Endothelial cell of umbilical vein (primary cell): Measurements from ENCODE around the gene XPNPEP1. TPM values are rescaled to one million over a fixed set of nuclear protein-coding genes. Genes with fewer than 3 reads are reported as not detected.

ENCODE experiments used
- BruUV-seq: library from RNA; stranded (reverse); fragments of 400-500 nt; replicated peaks from 2 replicates; lab custom pipeline; 2021; lab: Mats Ljungman, UMichigan
- CTCF ChIA-PET: fragments of 300-600, 350-600 bp; sonication (Branson Sonifier 250); formaldehyde crosslinking; loops from one replicate; lab custom pipeline; 2021; ENCODE audit warnings: antibody characterized with exemption, inconsistent platforms; lab: Charles Lee
- POLR2A ChIA-PET: fragments of 300-600, 350-600 bp; sonication (Branson Sonifier 250); formaldehyde crosslinking; loops from one replicate; lab custom pipeline; 2021; ENCODE audit warnings: antibody characterized with exemption, inconsistent platforms; lab: Charles Lee
- DNase-seq: peaks from one replicate; pipeline ENCODE4 v3.0.0-alpha.2; 2011; ENCODE audit warnings: low read depth, low spot score
- FAIRE-seq: peaks from 2 replicates; lab custom pipeline; 2011; peaks lifted over from hg19 to GRCh38; lab: Jason Lieb, UNC
- H2AFZ ChIP-seq: 2 replicates; pipeline ENCODE4 v1.6.0; 2012; ENCODE audit warnings: low read depth, low read length, control low read depth, inconsistent platforms
- H3K27ac ChIP-seq: 2 replicates; pipeline ENCODE4 v1.5.1; 2011; ENCODE audit warnings: low read depth, mild to moderate bottlenecking, control low read depth, low read length, moderate library complexity; ENCODE audit not compliant: insufficient read depth
- H3K27me3 ChIP-seq, 2 experiments: 2 replicates each; pipeline versions ENCODE4 v1.6.0 to v1.6.1; 2011; ENCODE audit warnings: low read length in 2 of 2, mixed read lengths in 1 of 2; ENCODE audit not compliant: control insufficient read depth in 2 of 2, insufficient read depth in 2 of 2
- H3K36me3 ChIP-seq, 2 experiments: 2 replicates in 1 of 2; 3 replicates in 1 of 2; pipeline ENCODE4 v1.5.1; 2011; ENCODE audit warnings: low read length in 2 of 2, mild to moderate bottlenecking in 1 of 2, moderate library complexity in 1 of 2; ENCODE audit not compliant: control insufficient read depth in 2 of 2, insufficient read depth in 2 of 2; ENCODE audit errors: extremely low read depth in 1 of 2
- H3K4me1 ChIP-seq: 3 replicates; pipeline ENCODE4 v1.5.1; 2011; ENCODE audit warnings: mild to moderate bottlenecking, low read length; ENCODE audit not compliant: control insufficient read depth, insufficient read depth; ENCODE audit errors: extremely low read depth
- H3K4me2 ChIP-seq: 2 replicates; pipeline ENCODE4 v1.6.1; 2011; ENCODE audit warnings: low read length, control low read depth, mixed read lengths; ENCODE audit not compliant: insufficient read depth
- H3K4me3 ChIP-seq, 3 experiments: fragments of 200-600 bp in 1 of 3; sonication (generic), shearing (Covaris generic) in 1 of 3; replicated peaks in 1 of 3; 2 replicates each; pipeline ENCODE4 v1.5.1; 2011 to 2016; ENCODE audit warnings: control low read depth in 3 of 3, low read length in 3 of 3, mild to moderate bottlenecking in 2 of 3, inconsistent platforms in 1 of 3, low read depth in 1 of 3, moderate library complexity in 1 of 3; ENCODE audit not compliant: insufficient read depth in 1 of 3
- H3K79me2 ChIP-seq: 2 replicates; pipeline ENCODE4 v1.6.0; 2012; ENCODE audit warnings: low read length, inconsistent platforms; ENCODE audit not compliant: control insufficient read depth, insufficient read depth
- H3K9ac ChIP-seq: replicated peaks from 2 replicates; pipeline ENCODE3; 2011; ENCODE audit warnings: low read length, control low read depth; ENCODE audit not compliant: insufficient read depth; ENCODE audit errors: extremely low read depth
- H3K9me1 ChIP-seq: replicated peaks from 3 replicates; pipeline ENCODE4 v1.6.0; 2011; ENCODE audit warnings: mild to moderate bottlenecking, low read length; ENCODE audit not compliant: control insufficient read depth, insufficient read depth; ENCODE audit errors: extremely low read depth
- H3K9me3 ChIP-seq: replicated peaks from 2 replicates; pipeline ENCODE4 v1.5.1; 2012; ENCODE audit warnings: low read length, inconsistent platforms; ENCODE audit not compliant: control insufficient read depth, insufficient read depth
- H4K20me1 ChIP-seq: replicated peaks from 2 replicates; pipeline ENCODE3; 2011; ENCODE audit warnings: mild to moderate bottlenecking, low read length; ENCODE audit not compliant: control insufficient read depth, insufficient read depth; ENCODE audit errors: extremely low read depth
- EZH2 ChIP-seq: IDR thresholded peaks from 2 replicates; pipeline ENCODE4 v1.6.1; 2012; ENCODE audit warnings: borderline replicate concordance, low read depth, mild to moderate bottlenecking, moderate library complexity, low read length, inconsistent platforms; ENCODE audit not compliant: severe bottlenecking
- FOS ChIP-seq: IDR thresholded peaks from 2 replicates; pipeline ENCODE4 v1.6.1; 2011; ENCODE audit warnings: mild to moderate bottlenecking, low read length, moderate library complexity, borderline replicate concordance; ENCODE audit not compliant: insufficient read depth
- GATA2 ChIP-seq: IDR thresholded peaks from 2 replicates; pipeline ENCODE4 v1.7.0; 2011; ENCODE audit warnings: low read depth, mild to moderate bottlenecking, moderate library complexity, mixed read lengths, low read length; ENCODE audit not compliant: insufficient read length, insufficient read depth
- JUN ChIP-seq: IDR thresholded peaks from 2 replicates; pipeline ENCODE4 v1.6.1; 2011; ENCODE audit warnings: borderline replicate concordance, low read depth; ENCODE audit not compliant: insufficient read length, insufficient read depth
- MYC ChIP-seq: IDR thresholded peaks from one replicate; pipeline ENCODE4 v1.6.1; 2011; ENCODE audit warnings: mild to moderate bottlenecking, low read depth, low read length
- POLR2A ChIP-seq: IDR thresholded peaks from 2 replicates; pipeline ENCODE4 v1.6.1; 2012; ENCODE audit warnings: low read depth, mild to moderate bottlenecking, control low read depth, low read length
- POLR2AphosphoS5 ChIP-seq: IDR thresholded peaks from 2 replicates; pipeline ENCODE4 v1.6.1; 2012; ENCODE audit warnings: low read depth, mild to moderate bottlenecking, control low read depth, low read length, moderate library complexity; ENCODE audit not compliant: insufficient read depth
- dilution Hi-C: fragments of 300-500 bp; cut with MboI; formaldehyde crosslinking; loops from one replicate; pipeline ENCODE4 v1.15.0; 2019; ENCODE audit warnings: low sequenced_read_pairs; ENCODE audit not compliant: extremely low pct_ligation_motif_present
- intact Hi-C: fragments of 100-400 bp; cut with micrococcal nuclease; formaldehyde crosslinking; loops from one replicate; pipeline ENCODE4 v1.10.0; 2022
- polyA plus RNA-seq, 4 experiments: library from polyadenylated mRNA; depleted of rRNA in 3 of 4; stranded (reverse) in 3 of 4; unstranded in 1 of 4; fragments of >200 nt; gene quantifications; 2 replicates each; pipeline versions ENCODE4 v1.2.1 to v1.2.3, GENCODE V29; 2011 to 2012; ENCODE audit warnings: missing spikeins in 1 of 4
- total RNA-seq: library from RNA; stranded (reverse); gene quantifications from 2 replicates; pipeline ENCODE4 v1.2.3, GENCODE V29; 2021
- TF ChIP-seq, protein P1 (sequence below): IDR thresholded peaks from 2 replicates; pipeline ENCODE4 v1.6.1; 2011; ENCODE audit not compliant: insufficient read depth, insufficient read length
- TF ChIP-seq, protein P2 (sequence below), 2 donors: IDR thresholded peaks; 1 replicate in 1 of 2; 2 replicates in 1 of 2; pipeline ENCODE4 v1.5.1; 2011; ENCODE audit warnings: low read length in 2 of 2, mild to moderate bottlenecking in 2 of 2, moderate library complexity in 2 of 2, control low read depth in 1 of 2, inconsistent platforms in 1 of 2, low read depth in 1 of 2; ENCODE audit not compliant: insufficient read depth in 1 of 2; ENCODE audit errors: extremely low read depth in 1 of 2

Gene XPNPEP1
- total and polyA plus RNA-seq, 2 donors (not counting 3 experiments of a cell fraction or from before 2014, with no cell fraction given), result 81.1 to 245 TPM

DNA sequence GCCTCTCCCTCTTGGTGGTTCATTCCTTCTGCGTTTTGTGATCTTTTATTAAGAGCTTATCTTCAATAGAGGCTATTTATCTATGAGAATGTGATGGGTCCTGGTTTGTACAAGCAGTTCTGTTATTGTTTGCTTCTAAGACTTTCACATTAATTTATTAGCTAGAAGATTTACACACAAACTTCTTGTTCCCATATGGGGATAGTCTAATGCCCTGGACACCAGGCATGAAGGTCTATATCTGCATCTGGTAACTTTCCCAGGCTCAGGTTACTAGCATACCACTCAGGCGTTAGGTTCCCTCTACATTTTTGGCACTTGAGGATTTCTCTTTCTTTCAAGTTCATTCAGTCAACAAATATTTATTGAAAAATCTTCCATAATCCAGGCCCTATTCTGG, 7.7 kb downstream of the XPNPEP1 start:
- H2AFZ ChIP-seq, result no peak overlapping the region
- H3K79me2 ChIP-seq, result peaks cover 57% of the 10 kb centered on the region
- ChIA-PET CTCF (interaction anchor here (1.4 to 3.3 kb wide), 2 partner anchors 31 to 49 kb away, joined by 5 to 17 read pairs; no protein-coding TSS in a partner anchor), POLR2A (no interaction called here)
- H3K4me3 ChIP-seq, result no peak overlapping the region
- H3K36me3 ChIP-seq, result peaks cover 3 to 8% of the 10 kb centered on the region in 2 experiments
- no peak overlapping the region for H3K4me2 ChIP-seq
- TF ChIP-seq MYC (no peak), JUN (no peak), POLR2AphosphoS5 (no peak), GATA2 (no peak), POLR2A (no peak), EZH2 (no peak), FOS (no peak)
- TF ChIP-seq, protein P1, sequence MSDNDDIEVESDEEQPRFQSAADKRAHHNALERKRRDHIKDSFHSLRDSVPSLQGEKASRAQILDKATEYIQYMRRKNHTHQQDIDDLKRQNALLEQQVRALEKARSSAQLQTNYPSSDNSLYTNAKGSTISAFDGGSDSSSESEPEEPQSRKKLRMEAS, result no peak
- TF ChIP-seq, protein P2, sequence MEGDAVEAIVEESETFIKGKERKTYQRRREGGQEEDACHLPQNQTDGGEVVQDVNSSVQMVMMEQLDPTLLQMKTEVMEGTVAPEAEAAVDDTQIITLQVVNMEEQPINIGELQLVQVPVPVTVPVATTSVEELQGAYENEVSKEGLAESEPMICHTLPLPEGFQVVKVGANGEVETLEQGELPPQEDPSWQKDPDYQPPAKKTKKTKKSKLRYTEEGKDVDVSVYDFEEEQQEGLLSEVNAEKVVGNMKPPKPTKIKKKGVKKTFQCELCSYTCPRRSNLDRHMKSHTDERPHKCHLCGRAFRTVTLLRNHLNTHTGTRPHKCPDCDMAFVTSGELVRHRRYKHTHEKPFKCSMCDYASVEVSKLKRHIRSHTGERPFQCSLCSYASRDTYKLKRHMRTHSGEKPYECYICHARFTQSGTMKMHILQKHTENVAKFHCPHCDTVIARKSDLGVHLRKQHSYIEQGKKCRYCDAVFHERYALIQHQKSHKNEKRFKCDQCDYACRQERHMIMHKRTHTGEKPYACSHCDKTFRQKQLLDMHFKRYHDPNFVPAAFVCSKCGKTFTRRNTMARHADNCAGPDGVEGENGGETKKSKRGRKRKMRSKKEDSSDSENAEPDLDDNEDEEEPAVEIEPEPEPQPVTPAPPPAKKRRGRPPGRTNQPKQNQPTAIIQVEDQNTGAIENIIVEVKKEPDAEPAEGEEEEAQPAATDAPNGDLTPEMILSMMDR (IDR thresholded peaks at IDR 0.05; ENCODE audit: extremely low read depth in 1 of 2, insufficient read depth in 1 of 2, low read depth in 1 of 2, low read length in 2 of 2), result no peak
- intact Hi-C loops (loop anchor here (2.0 kb wide), 2 partner anchors 19 to 93 kb away; no protein-coding TSS in a partner anchor), dilution Hi-C loops (no loop called here)
- DNase-seq (no peak), FAIRE-seq (no peak)
- no peaks in the 10 kb centered on the region for H4K20me1 ChIP-seq
- BruUV-seq, result no TSS peak
- no peaks in the 10 kb centered on the region for H3K9me1 ChIP-seq
- H3K9me3 ChIP-seq, result no peaks in the 10 kb centered on the region
- H3K4me1 ChIP-seq, result peaks cover 12% of the 10 kb centered on the region
- no peak overlapping the region for H3K9ac ChIP-seq
- H3K27ac ChIP-seq, result peak overlapping the region; percentile 24
- H3K27me3 ChIP-seq, result no peaks in the 10 kb centered on the region
